ENCODE measurements around the gene GON4L. TPM values are rescaled to one million over a fixed set of nuclear protein-coding genes. Genes with fewer than 3 reads are reported as not detected.
"Not testable (repeated sequence)": the region's sequence is repeated elsewhere in the genome, so short reads cannot be mapped to it uniquely, and the experiment has no call there.

The GON4L gene
- total and polyA plus RNA-seq, 2 experiments from 2014 or later = 26.4 to 42.0 TPM

DNA sequence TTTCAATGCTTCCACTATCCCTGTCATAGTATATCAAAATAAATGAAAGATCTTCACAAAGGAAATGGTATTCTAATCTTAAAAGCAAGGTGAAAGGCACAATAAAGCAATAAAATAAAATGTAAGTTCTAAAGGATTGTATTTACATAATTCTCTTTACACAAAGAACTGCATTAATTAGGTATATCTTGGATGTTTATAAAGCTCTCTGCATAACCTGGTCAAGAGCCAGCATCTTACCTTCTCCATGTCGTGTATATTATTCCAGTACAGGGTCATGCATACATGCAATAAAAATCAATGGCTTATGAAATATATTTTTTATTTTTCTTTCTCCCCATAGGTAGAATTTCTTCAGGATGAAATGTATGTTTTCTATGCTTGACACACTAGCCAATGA is 63.8 kb downstream of the GON4L start:
- Histone ChIP-seq H3K4me3 (no peak overlapping the region), H3K9me3 (ENCODE audit: low read depth) (no peaks in the 10 kb centered on the region), H3K4me1 (ENCODE audit: low read depth) (no peaks in the 10 kb centered on the region), H3K27me3 (no peaks in the 10 kb centered on the region), H3K27ac (no peak overlapping the region), H3K36me3 (peaks cover 26% of the 10 kb centered on the region)
- TF ChIP-seq, protein P1, sequence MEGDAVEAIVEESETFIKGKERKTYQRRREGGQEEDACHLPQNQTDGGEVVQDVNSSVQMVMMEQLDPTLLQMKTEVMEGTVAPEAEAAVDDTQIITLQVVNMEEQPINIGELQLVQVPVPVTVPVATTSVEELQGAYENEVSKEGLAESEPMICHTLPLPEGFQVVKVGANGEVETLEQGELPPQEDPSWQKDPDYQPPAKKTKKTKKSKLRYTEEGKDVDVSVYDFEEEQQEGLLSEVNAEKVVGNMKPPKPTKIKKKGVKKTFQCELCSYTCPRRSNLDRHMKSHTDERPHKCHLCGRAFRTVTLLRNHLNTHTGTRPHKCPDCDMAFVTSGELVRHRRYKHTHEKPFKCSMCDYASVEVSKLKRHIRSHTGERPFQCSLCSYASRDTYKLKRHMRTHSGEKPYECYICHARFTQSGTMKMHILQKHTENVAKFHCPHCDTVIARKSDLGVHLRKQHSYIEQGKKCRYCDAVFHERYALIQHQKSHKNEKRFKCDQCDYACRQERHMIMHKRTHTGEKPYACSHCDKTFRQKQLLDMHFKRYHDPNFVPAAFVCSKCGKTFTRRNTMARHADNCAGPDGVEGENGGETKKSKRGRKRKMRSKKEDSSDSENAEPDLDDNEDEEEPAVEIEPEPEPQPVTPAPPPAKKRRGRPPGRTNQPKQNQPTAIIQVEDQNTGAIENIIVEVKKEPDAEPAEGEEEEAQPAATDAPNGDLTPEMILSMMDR (IDR thresholded peaks at IDR 0.05; ENCODE audit: low read depth, low read length) = no peak
- no peak for DNase-seq (ENCODE audit: low read depth in 1 of 2, low spot score in 1 of 2)

DNA sequence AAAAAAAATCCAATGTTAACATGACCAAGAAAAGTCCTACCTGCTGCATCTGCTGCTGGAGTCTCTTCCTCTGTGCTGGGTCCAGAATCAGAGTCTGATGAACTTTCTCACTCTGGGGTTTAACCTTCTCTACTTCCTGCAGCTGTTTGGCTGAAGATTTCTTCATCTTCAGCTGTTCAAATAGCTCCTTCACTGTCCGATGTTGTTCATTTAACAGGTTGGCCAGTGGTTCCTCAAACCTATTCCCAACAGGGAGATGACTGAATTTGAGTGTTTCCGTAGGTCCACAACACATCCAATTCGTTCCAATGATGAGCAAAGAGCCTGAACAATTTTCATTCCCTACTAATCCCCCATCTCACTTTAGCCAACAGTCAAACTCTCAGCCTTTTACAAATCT is 79.4 kb downstream of the GON4L start:
- DNase-seq (ENCODE audit: low read depth in 1 of 2, low spot score in 1 of 2) = no peak
- TF ChIP-seq, protein P1 (IDR thresholded peaks at IDR 0.05; ENCODE audit: low read depth, low read length) = no peak
- Histone ChIP-seq H3K27ac (no peak overlapping the region), H3K36me3 (peaks cover 27% of the 10 kb centered on the region), H3K9me3 (ENCODE audit: low read depth) (no peaks in the 10 kb centered on the region), H3K4me1 (ENCODE audit: low read depth) (no peaks in the 10 kb centered on the region), H3K27me3 (no peaks in the 10 kb centered on the region), H3K4me3 (no peak overlapping the region)

DNA sequence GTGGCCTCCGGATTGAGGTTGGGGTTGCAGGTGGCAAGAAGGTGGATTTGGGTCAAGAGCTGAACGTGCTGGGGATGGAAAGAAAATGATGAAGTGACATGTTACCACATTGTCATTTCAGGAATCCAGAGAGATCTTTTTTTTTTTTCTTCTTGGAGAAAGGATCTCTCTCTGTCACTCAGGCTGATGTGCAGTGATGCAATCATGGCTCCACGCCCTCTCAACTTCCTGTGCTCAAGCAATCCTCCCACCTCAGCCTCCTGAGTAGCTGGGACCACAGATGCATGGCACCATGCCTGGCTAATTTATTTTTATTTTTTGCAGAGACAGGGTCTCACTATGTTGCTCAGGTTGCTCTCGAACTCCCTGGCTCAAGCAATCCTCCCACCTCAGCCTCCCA is 80.6 kb downstream of the GON4L start:
- DNase-seq (ENCODE audit: low read depth in 1 of 2, low spot score in 1 of 2) = peak in 1 of 2 donors; percentile 61
- TF ChIP-seq, protein P1 (IDR thresholded peaks at IDR 0.05; ENCODE audit: low read depth, low read length) = no peak
- peaks cover 37% of the 10 kb centered on the region for H3K36me3 ChIP-seq
- H3K27ac ChIP-seq = no peak overlapping the region
- no peaks in the 10 kb centered on the region for H3K4me1 ChIP-seq (ENCODE audit: low read depth)
- no peaks in the 10 kb centered on the region for H3K27me3 ChIP-seq
- H3K9me3 ChIP-seq (ENCODE audit: low read depth) = no peaks in the 10 kb centered on the region
- no peak overlapping the region for H3K4me3 ChIP-seq

DNA sequence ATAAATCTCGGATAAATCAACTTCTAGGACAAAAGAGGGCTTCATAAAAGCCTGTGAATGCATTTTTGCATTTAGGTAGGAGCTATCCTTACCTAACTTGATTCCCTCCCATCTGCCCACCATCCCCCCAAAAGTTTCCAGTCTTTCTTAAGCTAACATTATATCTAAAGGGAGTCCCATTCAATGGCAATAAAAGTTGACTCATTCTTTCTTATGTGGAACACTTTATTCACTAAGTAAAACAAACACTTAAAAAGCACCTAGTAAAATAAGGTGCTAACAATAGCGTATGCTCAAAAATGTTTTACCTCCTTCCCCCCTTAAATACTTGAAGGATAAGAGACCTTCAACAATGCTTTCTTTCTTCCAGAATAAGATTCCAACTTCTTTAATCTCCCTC is 83.8 kb downstream of the GON4L start:
- Histone ChIP-seq H3K4me1 (ENCODE audit: low read depth) (no peaks in the 10 kb centered on the region), H3K4me3 (no peak overlapping the region), H3K27me3 (no peaks in the 10 kb centered on the region), H3K9me3 (ENCODE audit: low read depth) (no peaks in the 10 kb centered on the region), H3K36me3 (peaks cover 62% of the 10 kb centered on the region), H3K27ac (no peak overlapping the region)
- DNase-seq (ENCODE audit: low read depth in 1 of 2, low spot score in 1 of 2) = no peak
- TF ChIP-seq, protein P1 (IDR thresholded peaks at IDR 0.05; ENCODE audit: low read depth, low read length) = no peak

DNA sequence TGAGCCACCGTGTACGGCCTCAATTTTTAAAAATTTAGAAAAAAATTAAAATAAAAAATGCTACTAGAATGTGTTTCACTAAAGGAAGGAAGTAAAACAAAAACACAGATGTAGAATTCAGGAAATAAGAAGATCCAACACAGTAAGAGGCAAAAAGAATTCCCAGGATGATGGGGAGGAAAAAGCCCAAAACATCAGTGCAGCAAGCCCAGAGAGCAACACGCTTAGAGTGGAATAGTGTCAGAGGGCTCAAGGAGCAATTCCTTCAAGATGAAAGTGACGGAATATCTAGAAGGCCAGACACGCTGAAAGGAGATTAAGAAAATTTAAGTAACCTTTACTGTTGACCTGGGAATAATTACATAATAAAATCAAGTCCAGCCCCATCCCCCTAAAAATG is 87.8 kb downstream of the GON4L start:
- H3K9me3 ChIP-seq (ENCODE audit: low read depth) = no peaks in the 10 kb centered on the region
- H3K4me3 ChIP-seq = no peak overlapping the region
- TF ChIP-seq, protein P1 (IDR thresholded peaks at IDR 0.05; ENCODE audit: low read depth, low read length) = no peak
- H3K27ac ChIP-seq = no peak overlapping the region
- H3K36me3 ChIP-seq = peaks cover 57% of the 10 kb centered on the region
- H3K4me1 ChIP-seq (ENCODE audit: low read depth) = no peaks in the 10 kb centered on the region
- no peak for DNase-seq (ENCODE audit: low read depth in 1 of 2, low spot score in 1 of 2)
- no peaks in the 10 kb centered on the region for H3K27me3 ChIP-seq

DNA sequence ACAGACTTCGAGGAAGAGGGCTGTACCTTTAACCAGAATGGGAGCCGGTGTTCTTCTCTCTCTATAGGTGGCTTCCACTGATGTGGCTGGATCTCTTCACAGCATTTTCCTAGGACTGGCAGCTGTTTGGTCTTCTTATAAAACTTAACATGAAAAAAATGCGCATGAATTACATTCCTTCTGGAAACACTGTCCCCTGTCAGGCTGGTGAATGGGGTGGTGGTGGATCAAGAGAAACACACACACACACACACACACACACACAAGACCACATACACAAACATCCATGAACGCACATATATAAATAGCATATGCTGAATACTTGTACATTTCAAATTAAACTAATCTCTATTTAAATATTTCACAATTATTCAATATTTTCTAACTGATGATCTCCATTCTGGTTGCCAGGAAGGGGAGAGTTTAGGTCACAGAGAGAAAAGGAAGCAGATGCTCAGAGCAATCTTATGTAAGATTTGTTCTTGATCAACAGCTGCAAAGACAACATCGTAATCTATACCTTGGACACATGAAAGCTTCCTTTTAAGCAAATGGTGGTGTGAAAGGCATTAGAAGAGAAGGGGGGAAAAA is 89.5 kb downstream of the GON4L start:
- not testable (repeated sequence) for H3K27ac ChIP-seq; H3K4me3 ChIP-seq; H3K9me3 ChIP-seq (ENCODE audit: low read depth); H3K4me1 ChIP-seq (ENCODE audit: low read depth); DNase-seq (ENCODE audit: low read depth in 1 of 2, low spot score in 1 of 2); H3K27me3 ChIP-seq
- peaks cover 49% of the 10 kb centered on the region for H3K36me3 ChIP-seq

DNA sequence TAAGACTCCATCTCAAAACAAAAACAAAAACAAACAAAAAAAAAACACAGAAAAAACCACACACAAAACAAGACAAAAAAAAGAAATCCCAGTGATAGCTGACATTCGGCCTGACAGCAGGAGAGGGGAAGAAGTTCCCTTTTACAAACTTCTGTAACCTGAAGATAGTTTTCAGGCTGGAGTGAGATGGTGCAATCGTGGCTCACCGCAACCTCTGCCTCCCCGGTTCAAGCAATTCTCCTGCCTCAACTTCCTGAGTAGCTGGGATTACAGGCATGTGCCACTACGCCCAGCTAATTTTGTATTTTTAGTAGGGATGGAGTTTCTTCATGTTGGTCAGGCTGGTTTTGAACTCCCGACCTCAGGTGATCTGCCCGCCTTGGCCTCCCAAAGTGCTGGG is 93.0 kb downstream of the GON4L start:
- H3K36me3 ChIP-seq = peaks cover 42% of the 10 kb centered on the region
- H3K4me1 ChIP-seq (ENCODE audit: low read depth); H3K27me3 ChIP-seq; H3K9me3 ChIP-seq (ENCODE audit: low read depth); H3K4me3 ChIP-seq; H3K27ac ChIP-seq: not testable (repeated sequence)
- DNase-seq (ENCODE audit: low read depth in 1 of 2, low spot score in 1 of 2) = peak in 1 of 2 donors; percentile 22

DNA sequence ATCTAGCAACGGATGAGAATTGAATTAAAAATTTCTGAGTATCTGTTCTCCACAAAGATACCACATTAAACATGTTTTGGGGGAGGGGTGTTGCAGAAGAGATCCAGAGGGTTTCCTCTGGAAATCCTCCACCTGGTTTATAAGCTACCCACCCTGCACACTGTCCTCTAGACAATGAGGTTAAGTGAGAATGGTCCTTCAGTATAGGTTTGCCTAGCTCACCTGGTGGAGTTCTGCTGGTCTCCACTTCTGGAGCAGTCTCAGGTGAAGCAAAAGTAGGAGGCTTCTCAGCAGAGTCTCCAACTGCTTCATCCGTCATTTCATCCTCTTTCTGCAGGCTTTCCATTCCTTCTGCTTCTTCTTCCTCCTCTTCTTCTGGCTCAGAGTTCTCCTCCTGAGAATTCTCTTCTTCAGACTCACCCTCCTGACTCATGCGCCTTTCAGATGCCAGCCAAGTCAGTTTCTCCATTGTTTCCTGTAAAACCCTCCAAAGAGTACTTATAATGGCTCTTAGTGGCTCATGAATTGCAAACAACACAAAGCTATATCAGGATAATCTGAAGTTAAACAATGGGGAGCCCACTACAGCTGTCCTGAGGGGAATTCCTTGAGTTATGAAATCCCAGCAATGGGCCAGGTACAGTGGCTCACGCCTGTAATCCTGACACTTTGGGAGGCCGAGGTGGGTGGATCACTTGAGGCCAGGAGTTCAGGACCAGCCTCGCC is 93.8 kb downstream of the GON4L start:
- H3K4me3 ChIP-seq; H3K4me1 ChIP-seq (ENCODE audit: low read depth); H3K9me3 ChIP-seq (ENCODE audit: low read depth); H3K27ac ChIP-seq; H3K27me3 ChIP-seq: not testable (repeated sequence)
- DNase-seq (ENCODE audit: low read depth in 1 of 2, low spot score in 1 of 2) = peak in 1 of 2 donors; percentile 91
- peaks cover 41% of the 10 kb centered on the region for H3K36me3 ChIP-seq
